Tibial nerve (tissue), 3 donors: ENCODE measurements around the gene TJP1.

Experiments
- POLR2A ChIP-seq, 2 donors: fragments of 450-650 bp; IDR thresholded peaks; one replicate each; pipeline ENCODE4 v1.6.1; 2017; ENCODE audit warnings: antibody characterized with exemption in 2 of 2, mild to moderate bottlenecking in 2 of 2, moderate library complexity in 2 of 2
- TF ChIP-seq, protein P1 (sequence below), 5 experiments: fragments of 200-600 bp in 3 of 5; fragments of 450-650 bp in 2 of 5; sonication (generic) in 3 of 5; IDR thresholded peaks; one replicate each; pipeline ENCODE4 v1.5.1; 2016 to 2019; ENCODE audit warnings: antibody characterized with exemption in 5 of 5, mild to moderate bottlenecking in 3 of 5, moderate library complexity in 2 of 5

DNA sequence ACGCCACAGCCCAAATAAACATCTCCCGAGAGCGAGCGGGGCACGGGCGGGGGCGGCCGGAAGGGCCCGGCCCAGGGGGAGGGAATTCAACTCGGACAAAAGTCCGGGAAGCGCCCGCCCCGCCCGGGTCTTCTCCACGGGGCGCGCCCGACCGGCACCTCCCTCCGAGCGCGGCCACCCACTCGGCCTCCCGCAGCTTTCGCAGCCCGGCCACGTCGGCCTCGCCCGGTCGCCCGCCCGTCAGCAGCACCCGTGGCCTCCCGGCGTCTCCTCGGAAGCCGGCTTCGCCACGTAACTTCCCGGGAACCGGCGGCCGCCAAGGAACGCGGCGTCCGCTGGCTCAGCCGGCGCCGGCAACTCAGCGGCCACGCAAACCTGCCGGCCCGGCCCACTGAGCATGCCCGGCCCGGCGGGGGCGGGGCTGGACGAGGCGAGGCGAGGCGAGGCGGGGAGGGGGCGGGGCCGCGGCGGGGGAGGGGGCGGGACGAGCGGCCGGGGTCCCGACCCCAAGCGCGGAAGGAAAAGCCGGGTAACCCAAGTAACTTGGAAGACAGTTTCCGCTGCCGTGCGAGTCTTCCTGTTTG is at the start of gene TJP1:
- TF ChIP-seq, protein P1, sequence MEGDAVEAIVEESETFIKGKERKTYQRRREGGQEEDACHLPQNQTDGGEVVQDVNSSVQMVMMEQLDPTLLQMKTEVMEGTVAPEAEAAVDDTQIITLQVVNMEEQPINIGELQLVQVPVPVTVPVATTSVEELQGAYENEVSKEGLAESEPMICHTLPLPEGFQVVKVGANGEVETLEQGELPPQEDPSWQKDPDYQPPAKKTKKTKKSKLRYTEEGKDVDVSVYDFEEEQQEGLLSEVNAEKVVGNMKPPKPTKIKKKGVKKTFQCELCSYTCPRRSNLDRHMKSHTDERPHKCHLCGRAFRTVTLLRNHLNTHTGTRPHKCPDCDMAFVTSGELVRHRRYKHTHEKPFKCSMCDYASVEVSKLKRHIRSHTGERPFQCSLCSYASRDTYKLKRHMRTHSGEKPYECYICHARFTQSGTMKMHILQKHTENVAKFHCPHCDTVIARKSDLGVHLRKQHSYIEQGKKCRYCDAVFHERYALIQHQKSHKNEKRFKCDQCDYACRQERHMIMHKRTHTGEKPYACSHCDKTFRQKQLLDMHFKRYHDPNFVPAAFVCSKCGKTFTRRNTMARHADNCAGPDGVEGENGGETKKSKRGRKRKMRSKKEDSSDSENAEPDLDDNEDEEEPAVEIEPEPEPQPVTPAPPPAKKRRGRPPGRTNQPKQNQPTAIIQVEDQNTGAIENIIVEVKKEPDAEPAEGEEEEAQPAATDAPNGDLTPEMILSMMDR (IDR thresholded peaks at IDR 0.05) = peak in 1 of 5 experiments; percentile 23
- TF ChIP-seq POLR2A (IDR thresholded peaks at IDR 0.05) = peak; percentile 63 to 86
